Dedifferentiated amniotic fluid mesenchymal stem cell (primary cell): ENCODE data around the gene ARID3B.
"Not testable (repeated sequence)": the region's sequence is repeated elsewhere in the genome, so short reads cannot be mapped to it uniquely, and the experiment has no call there.

Experiments used
- DNase-seq: peaks from one replicate; pipeline ENCODE4 v3.0.0-alpha.2; 2016; ENCODE audit errors: extremely low spot score

The ARID3B gene

GRCh38 chr15:74568594-74568993, 27.6 kb downstream of the ARID3B start:
- DNase-seq = no peak

- DNase-seq = no peak
Measured at GRCh38 chr15:74569731-74570070, 28.7 kb downstream of the ARID3B start.

GRCh38 chr15:74571191-74571590, 30.2 kb downstream of the ARID3B start:
- no peak for DNase-seq

- DNase-seq = no peak
Measured at GRCh38 chr15:74573987-74574386, 33.0 kb downstream of the ARID3B start.

GRCh38 chr15:74578496-74578994, 37.5 kb downstream of the ARID3B start:
- DNase-seq = no peak

- no peak for DNase-seq
Measured at GRCh38 chr15:74579001-74579400, 38.0 kb downstream of the ARID3B start.

GRCh38 chr15:74580538-74581350, 39.7 kb downstream of the ARID3B start:
- DNase-seq = no peak

GRCh38 chr15:74584204-74584603, 43.2 kb downstream of the ARID3B start:
- no peak for DNase-seq

- no peak for DNase-seq
Measured at GRCh38 chr15:74584779-74585178, 43.8 kb downstream of the ARID3B start.

GRCh38 chr15:74585191-74585590, 44.2 kb downstream of the ARID3B start:
- no peak for DNase-seq

GRCh38 chr15:74585857-74586256, 44.8 kb downstream of the ARID3B start:
- no peak for DNase-seq

- no peak for DNase-seq
Measured at GRCh38 chr15:74589826-74590225, 48.8 kb downstream of the ARID3B start.

- no peak for DNase-seq
Measured at GRCh38 chr15:74592222-74592621, 51.2 kb downstream of the ARID3B start.

- DNase-seq = no peak
Measured at GRCh38 chr15:74593122-74593521, 52.1 kb downstream of the ARID3B start.

- no peak for DNase-seq
Measured at GRCh38 chr15:74594455-74594854, 53.4 kb downstream of the ARID3B start.

GRCh38 chr15:74595271-74595670, 54.3 kb downstream of the ARID3B start:
- no peak for DNase-seq

GRCh38 chr15:74596736-74597135, 55.7 kb downstream of the ARID3B start:
- not testable (repeated sequence) for DNase-seq

GRCh38 chr15:74597146-74597705, 56.2 kb downstream of the ARID3B start:
- not testable (repeated sequence) for DNase-seq

GRCh38 chr15:74598126-74598842, 57.3 kb downstream of the ARID3B start:
- DNase-seq = peak; percentile 85

GRCh38 chr15:74599156-74599555, 58.1 kb downstream of the ARID3B start:
- no peak for DNase-seq

- DNase-seq = no peak
Measured at GRCh38 chr15:74603026-74603788, 62.2 kb downstream of the ARID3B start.
